Measurements from ENCODE around the gene PEX6. TPM values are rescaled to one million over a fixed set of nuclear protein-coding genes. Genes with fewer than 3 reads are reported as not detected.

The PEX6 gene
- total and polyA plus RNA-seq, 2 of the 13 experiments (the other 11 are each of a cell fraction or from before 2014, with no cell fraction given), result 5.1 to 6.7 TPM

DNA sequence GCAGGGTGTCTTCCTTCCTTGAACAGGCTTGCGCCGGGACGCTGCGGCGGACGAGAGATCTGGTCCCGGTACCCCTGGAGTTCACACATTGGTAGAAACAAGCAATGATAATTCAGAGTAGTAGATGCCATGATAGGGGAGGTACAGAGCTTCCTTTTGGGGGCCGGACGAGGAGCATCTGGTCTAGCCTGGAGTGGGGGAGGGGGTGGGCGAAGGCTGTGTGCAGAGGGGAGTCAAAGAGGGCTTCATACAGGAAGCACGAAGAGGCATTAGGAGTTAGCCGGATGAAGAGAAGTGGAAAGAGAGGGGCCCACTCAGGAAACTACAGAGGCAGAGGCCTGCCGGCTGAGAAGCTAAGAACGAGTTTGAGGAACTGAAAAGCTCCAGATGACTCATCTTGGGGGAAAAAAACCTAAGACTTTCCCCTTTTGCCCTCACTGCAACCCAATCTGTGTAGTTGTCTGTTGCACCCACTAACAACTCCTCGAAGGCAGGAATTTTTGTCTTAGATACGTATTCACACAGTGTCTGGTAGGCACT, 49.1 kb downstream of the PEX6 start:
- TSS peak; percentile 78 for BruUV-seq (replicated peaks)
- peak overlapping the region; percentile 83 for H3K27ac ChIP-seq (ENCODE audit: extremely low read length, insufficient read depth, low read length)
- H3K4me2 ChIP-seq (ENCODE audit: low read depth, low read length), result peak overlapping the region; percentile 91
- DNase-seq (ENCODE audit: low spot score) (no peak), FAIRE-seq (no peak), ATAC-seq (no peak; the same call in 2 of the 3 replicates)
- H2AFZ ChIP-seq (ENCODE audit: low read length), result no peak overlapping the region
- intact Hi-C loops (cut with micrococcal nuclease; ENCODE audit: unreplicated experiment) (loop anchor here (2.0 kb wide), 1 partner anchor 41 kb away; no protein-coding TSS in a partner anchor), in situ Hi-C loops (cut with HindIII; ENCODE audit: extremely low pct_ligation_motif_present, low pct_unique_long_range_greater_than_20kb) (no loop called here)
- H3K9ac ChIP-seq (ENCODE audit: insufficient read depth, low read depth, low read length), result peak overlapping the region; percentile 79
- peaks cover 7 to 16% of the 10 kb centered on the region in 2 experiments for H3K36me3 ChIP-seq (replicated peaks in 1 of 2; ENCODE audit: control insufficient read depth in 1 of 2, insufficient read depth in 2 of 2, low read length in 2 of 2)
- H3K27me3 ChIP-seq (ENCODE audit: control insufficient read depth in 1 of 2, insufficient read depth in 2 of 2, low read length in 2 of 2), result no peaks in the 10 kb centered on the region; a peak in 1 of 5 replicates
- H3K79me2 ChIP-seq (ENCODE audit: insufficient read depth, low read length), result peaks cover 40% of the 10 kb centered on the region
- peaks cover 57% of the 10 kb centered on the region for H3K4me1 ChIP-seq (ENCODE audit: insufficient read depth, low read length)
- POLR2A ChIA-PET, result interaction anchor here (0.5 to 3.2 kb wide), 39 partner anchors 9 to 507 kb away, joined by 3 to 56 read pairs (median 6); partner anchors contain the start of genes BICRAL, CUL7, GNMT and KLC4
- CTCF ChIA-PET (ENCODE audit: low intra/inter-chr PET ratio, low total read pairs), result no interaction called here
- H3K9me3 ChIP-seq (ENCODE audit: low read length), result no peaks in the 10 kb centered on the region
- H3K4me3 ChIP-seq (replicated peaks in 1 of 3; ENCODE audit: insufficient read depth in 1 of 3, low read depth in 2 of 3, low read length in 3 of 3), result peak overlapping the region; percentile 71 to 79 (median 78)
- 2% methylated on average over 16 of the region's 16 CpGs for WGBS (ENCODE audit: low lambda C conversion rate)
- no peaks in the 10 kb centered on the region for H4K20me1 ChIP-seq (ENCODE audit: insufficient read depth, low read length)
- no peak for TF ChIP-seq ZBTB7A (CRISPR knock-in tag; IDR thresholded peaks at IDR 0.05)
- TF ChIP-seq PAF1 (CRISPR knock-in tag; IDR thresholded peaks at IDR 0.05), result no peak
- no peak for TF ChIP-seq LCORL (IDR thresholded peaks at IDR 0.05)
- peak; percentile 6; the same call in 1 of the 2 replicates for TF ChIP-seq LCORL (CRISPR knock-in tag; IDR thresholded peaks at IDR 0.05)
- TF ChIP-seq RFX3 (CRISPR knock-in tag; IDR thresholded peaks at IDR 0.05), result no peak
- no peak for TF ChIP-seq TAF1 (CRISPR knock-in tag; IDR thresholded peaks at IDR 0.05)
- 0 out of 2 replicates have a peak, but pooled peaks have one; percentile 9 for TF ChIP-seq ZNF850 (CRISPR knock-in tag; conservative IDR thresholded peaks at IDR 0.05)
- no peak for TF ChIP-seq HNRNPL (IDR thresholded peaks at IDR 0.05; ENCODE audit: low read depth, low read length)
- TF ChIP-seq, protein P1, sequence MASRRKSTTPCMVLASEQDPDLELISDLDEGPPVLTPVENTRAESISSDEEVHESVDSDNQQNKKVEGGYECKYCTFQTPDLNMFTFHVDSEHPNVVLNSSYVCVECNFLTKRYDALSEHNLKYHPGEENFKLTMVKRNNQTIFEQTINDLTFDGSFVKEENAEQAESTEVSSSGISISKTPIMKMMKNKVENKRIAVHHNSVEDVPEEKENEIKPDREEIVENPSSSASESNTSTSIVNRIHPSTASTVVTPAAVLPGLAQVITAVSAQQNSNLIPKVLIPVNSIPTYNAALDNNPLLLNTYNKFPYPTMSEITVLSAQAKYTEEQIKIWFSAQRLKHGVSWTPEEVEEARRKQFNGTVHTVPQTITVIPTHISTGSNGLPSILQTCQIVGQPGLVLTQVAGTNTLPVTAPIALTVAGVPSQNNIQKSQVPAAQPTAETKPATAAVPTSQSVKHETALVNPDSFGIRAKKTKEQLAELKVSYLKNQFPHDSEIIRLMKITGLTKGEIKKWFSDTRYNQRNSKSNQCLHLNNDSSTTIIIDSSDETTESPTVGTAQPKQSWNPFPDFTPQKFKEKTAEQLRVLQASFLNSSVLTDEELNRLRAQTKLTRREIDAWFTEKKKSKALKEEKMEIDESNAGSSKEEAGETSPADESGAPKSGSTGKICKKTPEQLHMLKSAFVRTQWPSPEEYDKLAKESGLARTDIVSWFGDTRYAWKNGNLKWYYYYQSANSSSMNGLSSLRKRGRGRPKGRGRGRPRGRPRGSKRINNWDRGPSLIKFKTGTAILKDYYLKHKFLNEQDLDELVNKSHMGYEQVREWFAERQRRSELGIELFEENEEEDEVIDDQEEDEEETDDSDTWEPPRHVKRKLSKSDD (CRISPR knock-in tag; IDR thresholded peaks at IDR 0.05; ENCODE audit: low read depth), result no peak
- peak; percentile 57 for TF ChIP-seq FOSL2 (CRISPR knock-in tag; IDR thresholded peaks at IDR 0.05)
- TF ChIP-seq ZNF616 (CRISPR knock-in tag; IDR thresholded peaks at IDR 0.05; ENCODE audit: low read depth), result no peak
- TF ChIP-seq, protein P2, sequence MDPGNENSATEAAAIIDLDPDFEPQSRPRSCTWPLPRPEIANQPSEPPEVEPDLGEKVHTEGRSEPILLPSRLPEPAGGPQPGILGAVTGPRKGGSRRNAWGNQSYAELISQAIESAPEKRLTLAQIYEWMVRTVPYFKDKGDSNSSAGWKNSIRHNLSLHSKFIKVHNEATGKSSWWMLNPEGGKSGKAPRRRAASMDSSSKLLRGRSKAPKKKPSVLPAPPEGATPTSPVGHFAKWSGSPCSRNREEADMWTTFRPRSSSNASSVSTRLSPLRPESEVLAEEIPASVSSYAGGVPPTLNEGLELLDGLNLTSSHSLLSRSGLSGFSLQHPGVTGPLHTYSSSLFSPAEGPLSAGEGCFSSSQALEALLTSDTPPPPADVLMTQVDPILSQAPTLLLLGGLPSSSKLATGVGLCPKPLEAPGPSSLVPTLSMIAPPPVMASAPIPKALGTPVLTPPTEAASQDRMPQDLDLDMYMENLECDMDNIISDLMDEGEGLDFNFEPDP (CRISPR knock-in tag; conservative IDR thresholded peaks at IDR 0.05), result 0 out of 2 replicates have a peak, but pooled peaks have one; percentile 24
- TF ChIP-seq HDAC2 (CRISPR knock-in tag; IDR thresholded peaks at IDR 0.05), result no peak
- no peak for TF ChIP-seq CENPT (CRISPR knock-in tag; IDR thresholded peaks at IDR 0.05; ENCODE audit: low read depth)
- no peak for TF ChIP-seq ZNF790 (CRISPR knock-in tag; IDR thresholded peaks at IDR 0.05; ENCODE audit: borderline replicate concordance)
- TF ChIP-seq, protein P3, sequence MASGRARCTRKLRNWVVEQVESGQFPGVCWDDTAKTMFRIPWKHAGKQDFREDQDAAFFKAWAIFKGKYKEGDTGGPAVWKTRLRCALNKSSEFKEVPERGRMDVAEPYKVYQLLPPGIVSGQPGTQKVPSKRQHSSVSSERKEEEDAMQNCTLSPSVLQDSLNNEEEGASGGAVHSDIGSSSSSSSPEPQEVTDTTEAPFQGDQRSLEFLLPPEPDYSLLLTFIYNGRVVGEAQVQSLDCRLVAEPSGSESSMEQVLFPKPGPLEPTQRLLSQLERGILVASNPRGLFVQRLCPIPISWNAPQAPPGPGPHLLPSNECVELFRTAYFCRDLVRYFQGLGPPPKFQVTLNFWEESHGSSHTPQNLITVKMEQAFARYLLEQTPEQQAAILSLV (CRISPR knock-in tag; IDR thresholded peaks at IDR 0.05; ENCODE audit: borderline replicate concordance), result no peak
- no peak for TF ChIP-seq TGIF2 (CRISPR knock-in tag; IDR thresholded peaks at IDR 0.05)
- no peak for TF ChIP-seq PCBP2 (optimal IDR thresholded peaks at IDR 0.05; ENCODE audit: low read depth, low read length, poor library complexity, severe bottlenecking)
- TF ChIP-seq ATF7 (IDR thresholded peaks at IDR 0.05), result no peak
- no peak for TF ChIP-seq ATF7 (CRISPR knock-in tag; IDR thresholded peaks at IDR 0.05)
- TF ChIP-seq NR2F6 (IDR thresholded peaks at IDR 0.05), result peak; percentile 10; the same call in 1 of the 2 replicates
- no peak for TF ChIP-seq NR2F6 (CRISPR knock-in tag; IDR thresholded peaks at IDR 0.05)
- 0 out of 2 replicates have a peak, but pooled peaks have one; percentile 22 for TF ChIP-seq SMAD9 (CRISPR knock-in tag; IDR thresholded peaks at IDR 0.05)

All from HepG2 (cell line).